Endothelial cell of umbilical vein (primary cell): ENCODE data around the gene PFKFB3. TPM values are rescaled to one million over a fixed set of nuclear protein-coding genes. Genes with fewer than 3 reads are reported as not detected.

Source experiments
- BruUV-seq: library from RNA; stranded (reverse); fragments of 400-500 nt; replicated peaks from 2 replicates; lab custom pipeline; 2021; lab: Mats Ljungman, UMichigan
- CTCF ChIA-PET: fragments of 300-600, 350-600 bp; sonication (Branson Sonifier 250); formaldehyde crosslinking; loops from one replicate; lab custom pipeline; 2021; ENCODE audit warnings: antibody characterized with exemption, inconsistent platforms; lab: Charles Lee
- POLR2A ChIA-PET: fragments of 300-600, 350-600 bp; sonication (Branson Sonifier 250); formaldehyde crosslinking; loops from one replicate; lab custom pipeline; 2021; ENCODE audit warnings: antibody characterized with exemption, inconsistent platforms; lab: Charles Lee
- DNase-seq: peaks from one replicate; pipeline ENCODE4 v3.0.0-alpha.2; 2011; ENCODE audit warnings: low read depth, low spot score
- FAIRE-seq: peaks from 2 replicates; lab custom pipeline; 2011; peaks lifted over from hg19 to GRCh38; lab: Jason Lieb, UNC
- H2AFZ ChIP-seq: 2 replicates; pipeline ENCODE4 v1.6.0; 2012; ENCODE audit warnings: low read depth, low read length, control low read depth, inconsistent platforms
- H3K27ac ChIP-seq: 2 replicates; pipeline ENCODE4 v1.5.1; 2011; ENCODE audit warnings: low read depth, mild to moderate bottlenecking, control low read depth, low read length, moderate library complexity; ENCODE audit not compliant: insufficient read depth
- H3K27me3 ChIP-seq, 2 experiments: 2 replicates each; pipeline versions ENCODE4 v1.6.0 to v1.6.1; 2011; ENCODE audit warnings: low read length in 2 of 2, mixed read lengths in 1 of 2; ENCODE audit not compliant: control insufficient read depth in 2 of 2, insufficient read depth in 2 of 2
- H3K36me3 ChIP-seq, 2 experiments: 2 replicates in 1 of 2; 3 replicates in 1 of 2; pipeline ENCODE4 v1.5.1; 2011; ENCODE audit warnings: low read length in 2 of 2, mild to moderate bottlenecking in 1 of 2, moderate library complexity in 1 of 2; ENCODE audit not compliant: control insufficient read depth in 2 of 2, insufficient read depth in 2 of 2; ENCODE audit errors: extremely low read depth in 1 of 2
- H3K4me1 ChIP-seq: 3 replicates; pipeline ENCODE4 v1.5.1; 2011; ENCODE audit warnings: mild to moderate bottlenecking, low read length; ENCODE audit not compliant: control insufficient read depth, insufficient read depth; ENCODE audit errors: extremely low read depth
- H3K4me2 ChIP-seq: 2 replicates; pipeline ENCODE4 v1.6.1; 2011; ENCODE audit warnings: low read length, control low read depth, mixed read lengths; ENCODE audit not compliant: insufficient read depth
- H3K4me3 ChIP-seq, 3 experiments: fragments of 200-600 bp in 1 of 3; sonication (generic), shearing (Covaris generic) in 1 of 3; replicated peaks in 1 of 3; 2 replicates each; pipeline ENCODE4 v1.5.1; 2011 to 2016; ENCODE audit warnings: control low read depth in 3 of 3, low read length in 3 of 3, mild to moderate bottlenecking in 2 of 3, inconsistent platforms in 1 of 3, low read depth in 1 of 3, moderate library complexity in 1 of 3; ENCODE audit not compliant: insufficient read depth in 1 of 3
- H3K79me2 ChIP-seq: 2 replicates; pipeline ENCODE4 v1.6.0; 2012; ENCODE audit warnings: low read length, inconsistent platforms; ENCODE audit not compliant: control insufficient read depth, insufficient read depth
- H3K9ac ChIP-seq: replicated peaks from 2 replicates; pipeline ENCODE3; 2011; ENCODE audit warnings: low read length, control low read depth; ENCODE audit not compliant: insufficient read depth; ENCODE audit errors: extremely low read depth
- H3K9me1 ChIP-seq: replicated peaks from 3 replicates; pipeline ENCODE4 v1.6.0; 2011; ENCODE audit warnings: mild to moderate bottlenecking, low read length; ENCODE audit not compliant: control insufficient read depth, insufficient read depth; ENCODE audit errors: extremely low read depth
- H3K9me3 ChIP-seq: replicated peaks from 2 replicates; pipeline ENCODE4 v1.5.1; 2012; ENCODE audit warnings: low read length, inconsistent platforms; ENCODE audit not compliant: control insufficient read depth, insufficient read depth
- H4K20me1 ChIP-seq: replicated peaks from 2 replicates; pipeline ENCODE3; 2011; ENCODE audit warnings: mild to moderate bottlenecking, low read length; ENCODE audit not compliant: control insufficient read depth, insufficient read depth; ENCODE audit errors: extremely low read depth
- EZH2 ChIP-seq: IDR thresholded peaks from 2 replicates; pipeline ENCODE4 v1.6.1; 2012; ENCODE audit warnings: borderline replicate concordance, low read depth, mild to moderate bottlenecking, moderate library complexity, low read length, inconsistent platforms; ENCODE audit not compliant: severe bottlenecking
- FOS ChIP-seq: IDR thresholded peaks from 2 replicates; pipeline ENCODE4 v1.6.1; 2011; ENCODE audit warnings: mild to moderate bottlenecking, low read length, moderate library complexity, borderline replicate concordance; ENCODE audit not compliant: insufficient read depth
- GATA2 ChIP-seq: IDR thresholded peaks from 2 replicates; pipeline ENCODE4 v1.7.0; 2011; ENCODE audit warnings: low read depth, mild to moderate bottlenecking, moderate library complexity, mixed read lengths, low read length; ENCODE audit not compliant: insufficient read length, insufficient read depth
- JUN ChIP-seq: IDR thresholded peaks from 2 replicates; pipeline ENCODE4 v1.6.1; 2011; ENCODE audit warnings: borderline replicate concordance, low read depth; ENCODE audit not compliant: insufficient read length, insufficient read depth
- MAX ChIP-seq: IDR thresholded peaks from 2 replicates; pipeline ENCODE4 v1.6.1; 2011; ENCODE audit not compliant: insufficient read depth, insufficient read length
- MYC ChIP-seq: IDR thresholded peaks from one replicate; pipeline ENCODE4 v1.6.1; 2011; ENCODE audit warnings: mild to moderate bottlenecking, low read depth, low read length
- POLR2A ChIP-seq: IDR thresholded peaks from 2 replicates; pipeline ENCODE4 v1.6.1; 2012; ENCODE audit warnings: low read depth, mild to moderate bottlenecking, control low read depth, low read length
- POLR2AphosphoS5 ChIP-seq: IDR thresholded peaks from 2 replicates; pipeline ENCODE4 v1.6.1; 2012; ENCODE audit warnings: low read depth, mild to moderate bottlenecking, control low read depth, low read length, moderate library complexity; ENCODE audit not compliant: insufficient read depth
- dilution Hi-C: fragments of 300-500 bp; cut with MboI; formaldehyde crosslinking; loops from one replicate; pipeline ENCODE4 v1.15.0; 2019; ENCODE audit warnings: low sequenced_read_pairs; ENCODE audit not compliant: extremely low pct_ligation_motif_present
- intact Hi-C: fragments of 100-400 bp; cut with micrococcal nuclease; formaldehyde crosslinking; loops from one replicate; pipeline ENCODE4 v1.10.0; 2022
- polyA plus RNA-seq, 4 experiments: library from polyadenylated mRNA; depleted of rRNA in 3 of 4; stranded (reverse) in 3 of 4; unstranded in 1 of 4; fragments of >200 nt; gene quantifications; 2 replicates each; pipeline versions ENCODE4 v1.2.1 to v1.2.3, GENCODE V29; 2011 to 2012; ENCODE audit warnings: missing spikeins in 1 of 4
- total RNA-seq: library from RNA; stranded (reverse); gene quantifications from 2 replicates; pipeline ENCODE4 v1.2.3, GENCODE V29; 2021
- TF ChIP-seq, protein P1 (sequence below), 2 donors: IDR thresholded peaks; 1 replicate in 1 of 2; 2 replicates in 1 of 2; pipeline ENCODE4 v1.5.1; 2011; ENCODE audit warnings: low read length in 2 of 2, mild to moderate bottlenecking in 2 of 2, moderate library complexity in 2 of 2, control low read depth in 1 of 2, inconsistent platforms in 1 of 2, low read depth in 1 of 2; ENCODE audit not compliant: insufficient read depth in 1 of 2; ENCODE audit errors: extremely low read depth in 1 of 2

Gene PFKFB3
- total and polyA plus RNA-seq, 2 donors (not counting 3 experiments of a cell fraction or from before 2014, with no cell fraction given), result 15.8 to 33.7 TPM

- intact Hi-C loops (no loop called here), dilution Hi-C loops (no loop called here)
- H3K27ac ChIP-seq, result no peak overlapping the region
- ChIA-PET POLR2A (no interaction called here), CTCF (interaction anchor here (1.2 kb wide), 1 partner anchor 102 kb away, joined by 4 read pairs; no protein-coding TSS in a partner anchor)
- H3K27me3 ChIP-seq, result no peaks in the 10 kb centered on the region
- FAIRE-seq (no peak), DNase-seq (no peak)
- no peak overlapping the region for H2AFZ ChIP-seq
- TF ChIP-seq FOS (no peak), POLR2AphosphoS5 (no peak), GATA2 (no peak), MYC (no peak), POLR2A (no peak), JUN (no peak), EZH2 (no peak), MAX (no peak)
- TF ChIP-seq, protein P1, sequence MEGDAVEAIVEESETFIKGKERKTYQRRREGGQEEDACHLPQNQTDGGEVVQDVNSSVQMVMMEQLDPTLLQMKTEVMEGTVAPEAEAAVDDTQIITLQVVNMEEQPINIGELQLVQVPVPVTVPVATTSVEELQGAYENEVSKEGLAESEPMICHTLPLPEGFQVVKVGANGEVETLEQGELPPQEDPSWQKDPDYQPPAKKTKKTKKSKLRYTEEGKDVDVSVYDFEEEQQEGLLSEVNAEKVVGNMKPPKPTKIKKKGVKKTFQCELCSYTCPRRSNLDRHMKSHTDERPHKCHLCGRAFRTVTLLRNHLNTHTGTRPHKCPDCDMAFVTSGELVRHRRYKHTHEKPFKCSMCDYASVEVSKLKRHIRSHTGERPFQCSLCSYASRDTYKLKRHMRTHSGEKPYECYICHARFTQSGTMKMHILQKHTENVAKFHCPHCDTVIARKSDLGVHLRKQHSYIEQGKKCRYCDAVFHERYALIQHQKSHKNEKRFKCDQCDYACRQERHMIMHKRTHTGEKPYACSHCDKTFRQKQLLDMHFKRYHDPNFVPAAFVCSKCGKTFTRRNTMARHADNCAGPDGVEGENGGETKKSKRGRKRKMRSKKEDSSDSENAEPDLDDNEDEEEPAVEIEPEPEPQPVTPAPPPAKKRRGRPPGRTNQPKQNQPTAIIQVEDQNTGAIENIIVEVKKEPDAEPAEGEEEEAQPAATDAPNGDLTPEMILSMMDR (IDR thresholded peaks at IDR 0.05; ENCODE audit: extremely low read depth in 1 of 2, insufficient read depth in 1 of 2, low read depth in 1 of 2, low read length in 2 of 2), result no peak
- H3K9me3 ChIP-seq, result no peaks in the 10 kb centered on the region
- no peaks in the 10 kb centered on the region for H3K36me3 ChIP-seq
- H3K4me1 ChIP-seq, result no peaks in the 10 kb centered on the region
- no peaks in the 10 kb centered on the region for H3K79me2 ChIP-seq
- no peak overlapping the region for H3K4me2 ChIP-seq
- no TSS peak for BruUV-seq
- no peak overlapping the region for H3K9ac ChIP-seq
- H3K4me3 ChIP-seq, result no peak overlapping the region
- H3K9me1 ChIP-seq, result no peaks in the 10 kb centered on the region
- H4K20me1 ChIP-seq, result no peaks in the 10 kb centered on the region
Observed at GRCh38 chr10:6299743-6300105, 97.0 kb downstream of the PFKFB3 start.
